ENCODE measurements around the gene MMP15.

Gene MMP15

GRCh38 chr16:58030136-58030840, 4.7 kb downstream of the MMP15 start:
- Mint-ChIP-seq H3K36me3 (no peaks in the 10 kb centered on the region), H3K27ac (no peak overlapping the region), H3K4me3 (no peak overlapping the region), H3K27me3 (peaks cover 23 to 32% of the 10 kb centered on the region in 2 donors), H3K4me1 (peaks cover 0 to under 1% of the 10 kb centered on the region in 2 donors), H3K9me3 (no peaks in the 10 kb centered on the region)
- DNase-seq (no peak), ATAC-seq (replicated peaks) (no peak)

- no peaks in the 10 kb centered on the region for H3K9me3 Mint-ChIP-seq
- no peak overlapping the region for H3K27ac Mint-ChIP-seq
- H3K36me3 Mint-ChIP-seq, result no peaks in the 10 kb centered on the region
- H3K27me3 Mint-ChIP-seq, result peaks cover 23 to 31% of the 10 kb centered on the region in 2 donors
- H3K4me1 Mint-ChIP-seq, result no peaks in the 10 kb centered on the region
- ATAC-seq (replicated peaks), result no peak
- no peak for DNase-seq
- H3K4me3 Mint-ChIP-seq, result no peak overlapping the region
Measured at GRCh38 chr16:58031016-58031800, 5.7 kb downstream of the MMP15 start.

GRCh38 chr16:58032710-58033293, 7.2 kb downstream of the MMP15 start:
- no peaks in the 10 kb centered on the region for H3K4me1 Mint-ChIP-seq
- DNase-seq, result no peak
- H3K9me3 Mint-ChIP-seq, result no peaks in the 10 kb centered on the region
- no peak for ATAC-seq (replicated peaks)
- H3K27ac Mint-ChIP-seq, result no peak overlapping the region
- no peaks in the 10 kb centered on the region for H3K36me3 Mint-ChIP-seq
- H3K4me3 Mint-ChIP-seq, result no peak overlapping the region
- H3K27me3 Mint-ChIP-seq, result peaks cover 23 to 24% of the 10 kb centered on the region in 2 donors

- H3K27me3 Mint-ChIP-seq, result peaks cover 9 to 13% of the 10 kb centered on the region in 2 donors
- ATAC-seq (replicated peaks) (no peak), DNase-seq (no peak)
- no peaks in the 10 kb centered on the region for H3K36me3 Mint-ChIP-seq
- H3K27ac Mint-ChIP-seq, result no peak overlapping the region
- no peaks in the 10 kb centered on the region for H3K4me1 Mint-ChIP-seq
- no peak overlapping the region for H3K4me3 Mint-ChIP-seq
- no peaks in the 10 kb centered on the region for H3K9me3 Mint-ChIP-seq
Measured at GRCh38 chr16:58034128-58034685, 8.7 kb downstream of the MMP15 start.

- DNase-seq, result no peak
- Mint-ChIP-seq H3K4me1 (no peaks in the 10 kb centered on the region), H3K27ac (no peak overlapping the region), H3K9me3 (no peaks in the 10 kb centered on the region), H3K36me3 (no peaks in the 10 kb centered on the region), H3K27me3 (peaks cover 3 to 8% of the 10 kb centered on the region in 2 donors), H3K4me3 (no peak overlapping the region)
- ATAC-seq (replicated peaks), result no peak
Measured at GRCh38 chr16:58034774-58035173, 9.2 kb downstream of the MMP15 start.

GRCh38 chr16:58035356-58036170, 10.0 kb downstream of the MMP15 start:
- H3K27me3 Mint-ChIP-seq, result peaks cover 0 to 4% of the 10 kb centered on the region in 2 donors
- no peaks in the 10 kb centered on the region for H3K4me1 Mint-ChIP-seq
- no peak overlapping the region for H3K4me3 Mint-ChIP-seq
- ATAC-seq (replicated peaks), result no peak
- H3K36me3 Mint-ChIP-seq, result no peaks in the 10 kb centered on the region
- no peak overlapping the region for H3K27ac Mint-ChIP-seq
- no peak for DNase-seq
- no peaks in the 10 kb centered on the region for H3K9me3 Mint-ChIP-seq

GRCh38 chr16:58036943-58037342, 11.4 kb downstream of the MMP15 start:
- H3K9me3 Mint-ChIP-seq, result no peaks in the 10 kb centered on the region
- H3K27ac Mint-ChIP-seq, result no peak overlapping the region
- no peaks in the 10 kb centered on the region for H3K4me1 Mint-ChIP-seq
- no peak for ATAC-seq (replicated peaks)
- H3K36me3 Mint-ChIP-seq, result no peaks in the 10 kb centered on the region
- no peak for DNase-seq
- no peak overlapping the region for H3K4me3 Mint-ChIP-seq
- peaks cover 0 to 4% of the 10 kb centered on the region in 2 donors for H3K27me3 Mint-ChIP-seq

GRCh38 chr16:58037365-58038057, 12.0 kb downstream of the MMP15 start:
- Mint-ChIP-seq H3K4me1 (no peaks in the 10 kb centered on the region), H3K9me3 (no peaks in the 10 kb centered on the region), H3K27ac (peak overlapping the region; percentile 81), H3K27me3 (peaks cover 0 to 4% of the 10 kb centered on the region in 2 donors), H3K36me3 (no peaks in the 10 kb centered on the region), H3K4me3 (no peak overlapping the region)
- ATAC-seq (replicated peaks) (no peak), DNase-seq (no peak)

GRCh38 chr16:58038219-58038641, 12.7 kb downstream of the MMP15 start:
- H3K27ac Mint-ChIP-seq, result no peak overlapping the region
- H3K27me3 Mint-ChIP-seq, result peaks cover 0 to 4% of the 10 kb centered on the region in 2 donors
- no peak for DNase-seq
- H3K36me3 Mint-ChIP-seq, result no peaks in the 10 kb centered on the region
- no peak overlapping the region for H3K4me3 Mint-ChIP-seq
- ATAC-seq (replicated peaks), result no peak
- no peaks in the 10 kb centered on the region for H3K4me1 Mint-ChIP-seq
- no peaks in the 10 kb centered on the region for H3K9me3 Mint-ChIP-seq

GRCh38 chr16:58039829-58040495, 14.4 kb downstream of the MMP15 start:
- no peaks in the 10 kb centered on the region for H3K36me3 Mint-ChIP-seq
- H3K9me3 Mint-ChIP-seq, result no peaks in the 10 kb centered on the region
- H3K4me1 Mint-ChIP-seq, result no peaks in the 10 kb centered on the region
- peaks cover 0 to 4% of the 10 kb centered on the region in 2 donors for H3K27me3 Mint-ChIP-seq
- H3K4me3 Mint-ChIP-seq, result no peak overlapping the region
- DNase-seq, result no peak
- no peak overlapping the region for H3K27ac Mint-ChIP-seq
- no peak for ATAC-seq (replicated peaks)

- H3K4me3 Mint-ChIP-seq, result no peak overlapping the region
- no peaks in the 10 kb centered on the region for H3K9me3 Mint-ChIP-seq
- H3K27me3 Mint-ChIP-seq, result peaks cover 0 to 4% of the 10 kb centered on the region in 2 donors
- ATAC-seq (replicated peaks) (no peak), DNase-seq (no peak)
- no peaks in the 10 kb centered on the region for H3K4me1 Mint-ChIP-seq
- no peaks in the 10 kb centered on the region for H3K36me3 Mint-ChIP-seq
- no peak overlapping the region for H3K27ac Mint-ChIP-seq
Measured at GRCh38 chr16:58040496-58040846, 14.9 kb downstream of the MMP15 start.

- Mint-ChIP-seq H3K4me1 (no peaks in the 10 kb centered on the region), H3K27me3 (peaks cover 0 to 4% of the 10 kb centered on the region in 2 donors), H3K9me3 (no peaks in the 10 kb centered on the region), H3K4me3 (no peak overlapping the region), H3K27ac (no peak overlapping the region), H3K36me3 (no peaks in the 10 kb centered on the region)
- no peak for ATAC-seq (replicated peaks)
- no peak for DNase-seq
Measured at GRCh38 chr16:58040945-58041627, 15.5 kb downstream of the MMP15 start.

- no peak overlapping the region for H3K27ac Mint-ChIP-seq
- peaks cover 0 to 4% of the 10 kb centered on the region in 2 donors for H3K27me3 Mint-ChIP-seq
- DNase-seq (no peak), ATAC-seq (replicated peaks) (no peak)
- H3K4me3 Mint-ChIP-seq, result no peak overlapping the region
- H3K9me3 Mint-ChIP-seq, result no peaks in the 10 kb centered on the region
- H3K4me1 Mint-ChIP-seq, result no peaks in the 10 kb centered on the region
- H3K36me3 Mint-ChIP-seq, result no peaks in the 10 kb centered on the region
Measured at GRCh38 chr16:58041628-58041955, 16.0 kb downstream of the MMP15 start.

All from stimulated activated naive B cell treated with anti-CD40 and anti-IgM and Interleukin-4, amounts not matched to agents 10 μg/mL and 1 μg/mL and 100 μg/mL, for 72 hours (primary cell).